RWPE2 (cell line): ENCODE measurements around the gene BOLA3.
"Not testable (repeated sequence)": the region's sequence is repeated elsewhere in the genome, so short reads cannot be mapped to it uniquely, and the experiment has no call there.

Experiments used
- ATAC-seq: fragments of 200-7000 bp; cut with Tn5 transposase; 3 replicates; pipeline ENCODE4 v1.9.1; 2021; ENCODE audit warnings: low read depth
- DNase-seq: peaks from one replicate; pipeline ENCODE4 v3.0.0-alpha.2; 2020; ENCODE audit warnings: low spot score
- H3K27ac ChIP-seq: fragments of 450-650 bp; 2 replicates; pipeline ENCODE4 v1.5.1; 2017; ENCODE audit warnings: mild to moderate bottlenecking; ENCODE audit not compliant: poor library complexity, severe bottlenecking
- H3K27me3 ChIP-seq: fragments of 250-450 bp; sonication (Bioruptor Pico); 2 replicates; pipeline ENCODE4 v1.5.1; 2021; ENCODE audit warnings: mild to moderate bottlenecking, moderate library complexity; ENCODE audit not compliant: insufficient read depth, poor library complexity, severe bottlenecking
- H3K36me3 ChIP-seq: fragments of 250-450 bp; sonication (Bioruptor Pico); 2 replicates; pipeline ENCODE4 v1.5.1; 2020; ENCODE audit warnings: low read depth, mild to moderate bottlenecking, moderate library complexity
- H3K4me1 ChIP-seq: fragments of 250-450 bp; sonication (Bioruptor Pico); 2 replicates; pipeline ENCODE4 v1.5.1; 2021; ENCODE audit warnings: mild to moderate bottlenecking, moderate library complexity; ENCODE audit not compliant: insufficient read depth, poor library complexity, severe bottlenecking
- H3K4me3 ChIP-seq: fragments of 250-450 bp; sonication (Bioruptor Pico); 2 replicates; pipeline ENCODE4 v1.5.1; 2021; ENCODE audit warnings: mild to moderate bottlenecking, moderate library complexity; ENCODE audit not compliant: severe bottlenecking
- H3K9me3 ChIP-seq: fragments of 250-450 bp; sonication (Bioruptor Pico); 2 replicates; pipeline ENCODE4 v1.5.1; 2021; ENCODE audit warnings: mild to moderate bottlenecking, moderate library complexity; ENCODE audit not compliant: severe bottlenecking
- CTCF ChIP-seq: fragments of 450-650 bp; IDR thresholded peaks from one replicate; pipeline ENCODE4 v1.5.1; 2017; ENCODE audit warnings: mild to moderate bottlenecking, moderate library complexity; ENCODE audit not compliant: poor library complexity, severe bottlenecking

BOLA3 gene

GRCh38 chr2:74188696-74189095 is 41.0 kb upstream of the BOLA3 start:
- Histone ChIP-seq H3K36me3 (no peaks in the 10 kb centered on the region), H3K9me3 (no peaks in the 10 kb centered on the region), H3K4me3 (no peak overlapping the region), H3K4me1 (peaks cover 20% of the 10 kb centered on the region), H3K27ac (peak overlapping the region; percentile 76), H3K27me3 (no peaks in the 10 kb centered on the region)
- ATAC-seq (no peak), DNase-seq (no peak)
- TF ChIP-seq CTCF: no peak

DNA sequence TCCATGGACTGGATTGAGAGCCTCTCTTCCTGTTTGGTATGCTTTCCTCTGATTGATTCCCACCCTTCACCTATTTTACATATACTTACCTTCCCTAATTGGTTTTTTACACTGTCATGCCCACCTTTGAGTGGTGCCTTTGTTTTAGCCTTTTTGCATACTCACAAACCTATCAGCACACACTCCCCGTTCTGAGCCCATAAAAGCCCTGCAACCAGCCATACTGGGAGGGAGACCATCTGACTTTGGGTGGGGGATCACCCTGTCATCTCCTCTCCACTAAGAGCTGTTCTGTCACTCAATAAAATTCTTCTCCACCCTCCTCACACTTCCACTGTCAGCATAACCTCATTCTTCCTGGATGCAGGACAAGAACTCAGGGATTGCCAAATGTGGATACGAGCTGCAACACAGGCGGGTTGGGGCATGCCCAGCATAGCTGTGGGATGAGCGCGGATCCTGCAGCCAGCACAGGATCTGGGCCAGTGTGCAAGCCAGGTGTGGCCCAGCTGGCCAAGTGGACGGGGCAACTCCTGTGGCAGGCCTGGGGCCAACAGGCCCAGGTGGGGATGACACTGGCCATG is 40.4 kb upstream of the BOLA3 start:
- ATAC-seq: peak; percentile 99
- Histone ChIP-seq H3K27ac (peak overlapping the region; percentile 76), H3K27me3 (no peaks in the 10 kb centered on the region), H3K9me3 (no peaks in the 10 kb centered on the region), H3K36me3 (no peaks in the 10 kb centered on the region), H3K4me3 (no peak overlapping the region), H3K4me1 (peaks cover 20% of the 10 kb centered on the region)
- peak; percentile 95 for DNase-seq
- TF ChIP-seq CTCF: no peak

GRCh38 chr2:74186706-74187105 is 39.0 kb upstream of the BOLA3 start:
- H3K27ac ChIP-seq, H3K36me3 ChIP-seq, DNase-seq, ATAC-seq, H3K4me3 ChIP-seq, H3K9me3 ChIP-seq, H3K27me3 ChIP-seq: not testable (repeated sequence)
- H3K4me1 ChIP-seq: peaks cover 20% of the 10 kb centered on the region

DNA sequence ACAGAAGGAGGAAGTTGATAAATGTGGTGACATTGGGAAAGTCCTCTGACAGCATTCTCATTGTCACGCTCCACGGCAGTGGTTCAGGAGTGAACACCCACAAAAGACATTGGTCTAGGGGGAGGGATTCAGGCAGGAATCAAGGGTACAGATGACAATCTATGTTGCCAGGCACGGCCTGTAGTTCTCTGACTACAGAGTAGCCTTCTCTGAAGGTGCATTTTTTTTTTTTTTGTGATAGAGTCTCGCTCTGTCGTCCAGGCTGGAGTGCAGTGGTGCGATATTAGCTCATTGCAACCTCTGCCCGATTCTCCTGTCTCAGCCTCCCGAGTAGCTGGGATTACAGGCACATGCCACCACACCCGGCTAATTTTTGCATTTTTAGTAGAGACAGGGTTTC is 38.3 kb upstream of the BOLA3 start:
- H3K4me1 ChIP-seq: peaks cover 20% of the 10 kb centered on the region
- no peak for ATAC-seq

GRCh38 chr2:74183878-74184277 is 36.2 kb upstream of the BOLA3 start:
- TF ChIP-seq CTCF: no peak
- Histone ChIP-seq H3K4me3 (no peak overlapping the region), H3K27me3 (no peaks in the 10 kb centered on the region), H3K9me3 (no peaks in the 10 kb centered on the region), H3K27ac (no peak overlapping the region), H3K4me1 (peaks cover 13% of the 10 kb centered on the region), H3K36me3 (no peaks in the 10 kb centered on the region)
- no peak for ATAC-seq
- DNase-seq: no peak

More for the DNA sequence above, 38.3 kb upstream of the BOLA3 start:
- Histone ChIP-seq H3K4me3 (no peak overlapping the region), H3K9me3 (no peaks in the 10 kb centered on the region), H3K36me3 (no peaks in the 10 kb centered on the region), H3K27ac (no peak overlapping the region), H3K27me3 (no peaks in the 10 kb centered on the region)
- no peak for DNase-seq
- no peak for TF ChIP-seq CTCF
